22Rv1 (cell line): ENCODE data around the gene USP48.

Experiments
- H3K27ac ChIP-seq: fragments of 450-650 bp; 2 replicates; pipeline ENCODE4 v1.5.1; 2017
- CTCF ChIP-seq: fragments of 450-650 bp; IDR thresholded peaks from 2 replicates; pipeline ENCODE4 v1.5.1; 2017; ENCODE audit warnings: mild to moderate bottlenecking
- ZFX ChIP-seq: fragments of 450-650 bp; IDR thresholded peaks from 2 replicates; pipeline ENCODE4 v1.6.1; 2017; ENCODE audit warnings: antibody characterized with exemption, borderline replicate concordance

The USP48 gene

GRCh38 chr1:21659924-21660326 is 123.0 kb downstream of the USP48 start:
- no peak for TF ChIP-seq CTCF
- no peak for TF ChIP-seq ZFX
- peak overlapping the region; percentile 29; the same call in 1 of the 2 replicates for H3K27ac ChIP-seq

GRCh38 chr1:21659099-21659923 is 123.6 kb downstream of the USP48 start:
- TF ChIP-seq CTCF (peak; percentile 96), ZFX (no peak)
- H3K27ac ChIP-seq: peak overlapping the region; percentile 29; the same call in 1 of the 2 replicates

GRCh38 chr1:21657456-21658190 is 125.3 kb downstream of the USP48 start:
- H3K27ac ChIP-seq: no peak overlapping the region
- no peak for TF ChIP-seq ZFX
- peak; percentile 11; the same call in 1 of the 2 replicates for TF ChIP-seq CTCF

- TF ChIP-seq CTCF: peak; percentile 29; the same call in 1 of the 2 replicates
- no peak for TF ChIP-seq ZFX
- H3K27ac ChIP-seq: no peak overlapping the region
Measured at GRCh38 chr1:21655748-21656147, 127.2 kb downstream of the USP48 start.

GRCh38 chr1:21655259-21655658 is 127.7 kb downstream of the USP48 start:
- no peak for TF ChIP-seq ZFX
- TF ChIP-seq CTCF: no peak
- no peak overlapping the region for H3K27ac ChIP-seq

GRCh38 chr1:21654209-21654608 is 128.7 kb downstream of the USP48 start:
- no peak overlapping the region for H3K27ac ChIP-seq
- no peak for TF ChIP-seq ZFX
- no peak for TF ChIP-seq CTCF

GRCh38 chr1:21653744-21654100 is 129.2 kb downstream of the USP48 start:
- peak overlapping the region; percentile 58 for H3K27ac ChIP-seq
- TF ChIP-seq CTCF: no peak
- TF ChIP-seq ZFX: no peak
